ENCODE measurements around the gene SNTG2. TPM values are rescaled to one million over a fixed set of nuclear protein-coding genes. Genes with fewer than 3 reads are reported as not detected.

SNTG2 gene
- total RNA-seq, 4 donors from 2014 or later = 3.3 to 7.4 (median 4.5) TPM

DNA sequence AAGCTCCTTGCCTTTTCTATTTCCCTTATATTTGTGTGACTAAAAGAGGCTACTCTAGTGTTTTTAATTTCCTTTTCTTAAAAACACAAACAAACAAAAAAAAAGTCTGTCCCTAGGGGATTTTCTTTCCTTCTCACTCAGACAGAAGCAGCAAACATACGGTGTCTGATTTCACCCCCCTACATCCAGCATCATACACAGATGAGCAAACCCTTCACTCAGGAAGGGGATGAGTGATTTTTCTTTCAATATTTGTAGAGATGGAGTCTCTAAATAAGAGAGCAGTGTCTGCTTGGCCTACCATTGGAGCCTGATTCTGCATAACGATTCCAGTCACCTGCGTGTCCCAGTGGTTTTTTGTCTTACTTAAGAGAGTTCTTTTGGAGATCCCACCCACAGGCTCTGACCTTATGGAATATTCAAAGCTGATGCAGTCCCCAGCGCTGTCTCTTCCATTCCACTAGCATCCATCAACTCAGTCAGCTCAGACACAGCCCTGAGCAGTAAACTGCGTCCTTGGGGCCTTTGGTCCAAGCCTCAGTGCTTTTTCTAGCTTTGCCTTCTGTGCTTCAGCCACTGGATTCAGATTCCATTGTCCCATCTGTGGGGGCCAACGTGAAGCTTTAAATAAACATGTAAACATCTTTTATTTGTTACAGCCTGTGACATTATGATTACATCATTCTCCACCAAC, 410.1 kb downstream of the SNTG2 start:
- intact Hi-C loops (cut with DNase I) = no loop called here
- DNase-seq (ENCODE audit: extremely low spot score) = no peak
- Histone ChIP-seq H3K27ac (replicated peaks in 1 of 4) (no peak overlapping the region), H3K27me3 (no peaks in the 10 kb centered on the region), H3K4me1 (no peaks in the 10 kb centered on the region), H3K9me3 (no peaks in the 10 kb centered on the region), H3K4me3 (no peak overlapping the region), H3K36me3 (no peaks in the 10 kb centered on the region)
- TF ChIP-seq CTCF (IDR thresholded peaks at IDR 0.05) = no peak
- TF ChIP-seq POLR2AphosphoS5 (IDR thresholded peaks at IDR 0.05) = no peak
- no peak for TF ChIP-seq EP300 (IDR thresholded peaks at IDR 0.05)
- TF ChIP-seq POLR2A (IDR thresholded peaks at IDR 0.05; ENCODE audit: low read depth) = no peak
- 82% methylated on average over 6 of the region's 6 CpGs for WGBS

DNA sequence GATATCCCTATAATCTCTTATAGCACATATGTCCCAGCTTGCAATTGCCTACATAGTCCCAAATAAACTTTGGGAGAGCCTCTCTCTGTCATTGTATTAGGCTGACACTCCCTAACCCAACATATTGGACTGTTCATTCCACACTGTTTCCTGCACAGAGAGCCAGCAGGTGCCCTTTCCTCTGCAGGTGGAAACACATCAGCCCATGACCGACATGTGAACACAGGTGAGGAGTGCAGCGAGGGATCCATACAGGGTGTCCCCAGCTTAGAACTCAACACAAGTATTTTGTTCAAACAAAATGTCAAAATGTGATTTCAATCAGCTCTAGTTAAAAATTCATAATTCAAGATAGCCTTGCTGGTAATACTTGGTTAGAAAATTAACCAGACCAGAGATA, 412.7 kb downstream of the SNTG2 start:
- Histone ChIP-seq H3K36me3 (no peaks in the 10 kb centered on the region), H3K27ac (replicated peaks in 1 of 4) (no peak overlapping the region), H3K4me3 (no peak overlapping the region), H3K9me3 (no peaks in the 10 kb centered on the region), H3K27me3 (no peaks in the 10 kb centered on the region), H3K4me1 (no peaks in the 10 kb centered on the region)
- 97% methylated on average over 2 of the region's 2 CpGs for WGBS
- no peak for DNase-seq (ENCODE audit: extremely low spot score)
- no peak for TF ChIP-seq CTCF (IDR thresholded peaks at IDR 0.05)
- intact Hi-C loops (cut with DNase I) = no loop called here

DNA sequence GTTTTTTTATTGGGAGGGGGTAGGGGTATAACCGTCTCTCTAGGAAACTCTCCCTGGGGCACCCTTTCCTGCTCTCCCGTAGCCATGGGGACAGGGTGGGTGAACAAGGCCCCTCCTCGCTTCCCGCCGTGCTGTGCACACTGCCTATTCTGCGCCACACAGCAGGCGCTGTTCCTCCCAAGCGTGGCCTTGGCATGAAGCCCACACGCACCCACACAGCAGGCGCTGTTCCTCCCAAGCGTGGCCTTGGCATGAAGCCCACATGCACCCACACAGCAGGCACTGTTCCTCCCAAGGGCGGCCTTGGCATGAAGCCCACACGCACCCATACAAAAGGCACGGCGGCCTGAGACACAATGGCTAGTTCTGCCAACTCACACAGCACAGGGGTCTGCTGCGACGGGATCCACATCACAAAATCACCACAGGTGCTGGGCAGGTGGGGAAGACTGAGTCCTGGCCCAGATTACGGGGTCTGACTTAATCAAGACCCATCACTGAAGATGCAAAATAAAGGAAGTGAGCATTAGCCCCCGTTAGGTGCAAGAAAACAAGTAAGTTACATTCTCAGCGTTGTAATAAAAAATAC, 416.0 kb downstream of the SNTG2 start:
- Histone ChIP-seq H3K27ac (replicated peaks in 1 of 4) (no peak overlapping the region), H3K27me3 (no peaks in the 10 kb centered on the region), H3K4me1 (no peaks in the 10 kb centered on the region), H3K9me3 (no peaks in the 10 kb centered on the region), H3K36me3 (no peaks in the 10 kb centered on the region), H3K4me3 (no peak overlapping the region)
- DNase-seq (ENCODE audit: extremely low spot score) = no peak
- TF ChIP-seq POLR2AphosphoS5 (IDR thresholded peaks at IDR 0.05) (no peak), EP300 (IDR thresholded peaks at IDR 0.05) (no peak)
- 55% methylated on average over 20 of the region's 20 CpGs for WGBS
- intact Hi-C loops (cut with DNase I) = no loop called here

DNA sequence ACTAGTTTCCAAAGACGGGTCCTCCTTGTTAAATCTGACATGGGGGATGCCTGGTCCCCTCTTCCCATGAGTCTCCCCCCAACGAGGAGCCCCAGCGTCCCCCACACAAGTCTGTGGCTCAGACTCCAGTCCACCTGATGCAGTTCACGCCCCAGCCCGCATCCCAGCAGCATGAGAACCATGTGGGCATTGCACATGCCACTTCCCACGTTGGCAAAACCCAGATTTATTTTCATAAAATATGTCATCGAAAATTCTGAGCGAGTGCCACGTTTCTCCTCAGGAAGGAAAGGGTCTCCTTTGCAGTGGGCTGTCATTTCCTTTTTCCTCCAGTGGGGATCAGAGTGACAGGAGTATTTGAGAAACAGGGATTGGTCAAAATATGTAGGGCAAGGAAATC, 417.0 kb downstream of the SNTG2 start:
- TF ChIP-seq POLR2A (IDR thresholded peaks at IDR 0.05; ENCODE audit: low read depth) = no peak
- TF ChIP-seq POLR2AphosphoS5 (IDR thresholded peaks at IDR 0.05) = no peak
- TF ChIP-seq EP300 (IDR thresholded peaks at IDR 0.05) = no peak
- no peak for TF ChIP-seq CTCF (IDR thresholded peaks at IDR 0.05)
- Histone ChIP-seq H3K36me3 (no peaks in the 10 kb centered on the region), H3K4me1 (no peaks in the 10 kb centered on the region), H3K27ac (replicated peaks in 1 of 4) (no peak overlapping the region), H3K27me3 (no peaks in the 10 kb centered on the region), H3K4me3 (no peak overlapping the region), H3K9me3 (no peaks in the 10 kb centered on the region)
- 81% methylated on average over 9 of the region's 9 CpGs for WGBS
- no peak for DNase-seq (ENCODE audit: extremely low spot score)
- intact Hi-C loops (cut with DNase I) = no loop called here

DNA sequence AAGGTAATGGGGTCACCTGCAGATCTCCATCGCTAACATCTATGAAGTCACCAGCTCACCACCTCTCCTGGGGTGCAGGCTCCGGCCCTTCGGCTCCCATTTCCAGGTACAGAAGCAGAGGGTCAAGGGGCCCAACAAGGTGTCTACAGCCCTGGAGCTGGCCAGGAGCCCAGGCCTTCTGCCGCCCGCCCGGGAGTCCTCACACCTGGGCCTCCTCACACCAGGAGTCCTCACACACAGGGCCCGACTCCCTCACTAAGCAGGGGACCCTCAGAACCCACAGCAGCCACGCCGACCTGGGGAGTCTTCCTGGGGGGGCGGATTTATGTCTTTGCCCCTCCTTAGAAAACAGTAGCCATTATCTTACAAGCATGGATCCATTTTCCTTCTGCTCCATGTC, 419.3 kb downstream of the SNTG2 start:
- DNase-seq (ENCODE audit: extremely low spot score) = no peak
- Histone ChIP-seq H3K27ac (replicated peaks in 1 of 4) (no peak overlapping the region), H3K9me3 (no peaks in the 10 kb centered on the region), H3K4me3 (no peak overlapping the region), H3K36me3 (no peaks in the 10 kb centered on the region), H3K27me3 (no peaks in the 10 kb centered on the region), H3K4me1 (no peaks in the 10 kb centered on the region)
- intact Hi-C loops (cut with DNase I) = no loop called here
- TF ChIP-seq CTCF (IDR thresholded peaks at IDR 0.05) (no peak), POLR2A (IDR thresholded peaks at IDR 0.05; ENCODE audit: low read depth) (no peak), POLR2AphosphoS5 (IDR thresholded peaks at IDR 0.05) (no peak)
- WGBS = 87% methylated on average over 10 of the region's 10 CpGs

Measured in esophagus muscularis mucosa (tissue), 4 donors.